ENCODE measurements around the gene WNT2B.
A peak's percentile ranks its signal among the peaks of the same experiment; 100 is the strongest.

The WNT2B gene

DNA sequence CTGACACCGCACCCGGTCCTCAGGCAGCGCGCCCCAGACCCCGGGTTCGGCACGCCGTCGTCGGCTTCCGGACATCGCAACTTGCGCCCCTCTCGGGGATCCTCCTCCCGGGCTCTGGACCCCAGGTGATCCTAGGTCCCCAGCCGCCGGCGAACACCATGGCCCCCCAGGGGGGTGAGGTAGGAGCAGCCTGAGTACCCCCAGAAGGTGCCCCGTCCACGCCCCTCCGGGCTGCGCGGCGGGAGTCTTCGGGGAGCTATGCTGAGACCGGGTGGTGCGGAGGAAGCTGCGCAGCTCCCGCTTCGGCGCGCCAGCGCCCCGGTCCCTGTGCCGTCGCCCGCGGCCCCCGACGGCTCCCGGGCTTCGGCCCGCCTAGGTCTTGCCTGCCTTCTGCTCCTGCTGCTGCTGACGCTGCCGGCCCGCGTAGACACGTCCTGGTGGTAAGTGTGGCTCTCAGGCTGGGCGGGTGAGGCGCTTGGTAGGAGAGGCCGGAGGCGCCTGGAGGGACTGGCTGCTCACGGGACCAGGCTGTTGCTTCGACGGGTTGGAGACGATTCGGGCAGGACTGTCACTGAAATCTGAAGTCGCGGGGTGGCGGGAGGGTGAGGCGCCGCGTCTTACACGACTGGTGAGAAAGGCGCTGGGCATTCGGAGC lies 367 bp downstream of the WNT2B start:
- TF ChIP-seq, protein P1, sequence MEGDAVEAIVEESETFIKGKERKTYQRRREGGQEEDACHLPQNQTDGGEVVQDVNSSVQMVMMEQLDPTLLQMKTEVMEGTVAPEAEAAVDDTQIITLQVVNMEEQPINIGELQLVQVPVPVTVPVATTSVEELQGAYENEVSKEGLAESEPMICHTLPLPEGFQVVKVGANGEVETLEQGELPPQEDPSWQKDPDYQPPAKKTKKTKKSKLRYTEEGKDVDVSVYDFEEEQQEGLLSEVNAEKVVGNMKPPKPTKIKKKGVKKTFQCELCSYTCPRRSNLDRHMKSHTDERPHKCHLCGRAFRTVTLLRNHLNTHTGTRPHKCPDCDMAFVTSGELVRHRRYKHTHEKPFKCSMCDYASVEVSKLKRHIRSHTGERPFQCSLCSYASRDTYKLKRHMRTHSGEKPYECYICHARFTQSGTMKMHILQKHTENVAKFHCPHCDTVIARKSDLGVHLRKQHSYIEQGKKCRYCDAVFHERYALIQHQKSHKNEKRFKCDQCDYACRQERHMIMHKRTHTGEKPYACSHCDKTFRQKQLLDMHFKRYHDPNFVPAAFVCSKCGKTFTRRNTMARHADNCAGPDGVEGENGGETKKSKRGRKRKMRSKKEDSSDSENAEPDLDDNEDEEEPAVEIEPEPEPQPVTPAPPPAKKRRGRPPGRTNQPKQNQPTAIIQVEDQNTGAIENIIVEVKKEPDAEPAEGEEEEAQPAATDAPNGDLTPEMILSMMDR (IDR thresholded peaks at IDR 0.05; ENCODE audit: insufficient read depth, low read depth, low read length, missing control alignments): no peak
- H3K4me3 ChIP-seq (ENCODE audit: low read depth, low read length): peak overlapping the region; percentile 55; the same call in 1 of the 2 replicates
- no peak for DNase-seq (ENCODE audit: low read depth)

DNA sequence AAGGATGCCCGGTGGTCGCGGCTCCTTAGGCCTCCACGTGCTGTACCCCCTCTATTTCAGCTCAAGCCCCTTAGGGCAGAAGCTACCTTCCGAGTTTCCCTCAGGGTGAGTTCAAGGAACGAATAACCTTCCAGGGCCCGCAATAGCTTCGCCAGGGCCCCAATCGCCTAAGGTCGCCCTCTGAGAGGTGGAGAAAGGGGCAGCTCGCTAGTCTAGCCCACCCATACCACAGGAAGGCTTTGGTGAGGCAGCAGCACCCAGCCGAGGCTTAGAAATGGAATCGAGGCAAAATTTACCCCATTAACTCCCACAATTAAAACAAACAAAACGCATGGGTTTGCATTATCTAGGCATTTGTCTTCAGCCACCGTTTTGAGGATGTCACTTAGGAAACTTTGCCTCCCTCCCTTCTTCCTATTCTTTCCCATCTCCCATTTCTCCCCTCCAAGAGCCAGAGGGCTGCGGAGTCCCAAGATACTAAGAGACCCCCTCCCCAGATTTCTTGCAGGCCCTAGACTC lies 954 bp downstream of the WNT2B start:
- TF ChIP-seq, protein P1 (IDR thresholded peaks at IDR 0.05; ENCODE audit: insufficient read depth, low read depth, low read length, missing control alignments): no peak
- H3K4me3 ChIP-seq (ENCODE audit: low read depth, low read length): no peak overlapping the region
- no peak for DNase-seq (ENCODE audit: low read depth)

DNA sequence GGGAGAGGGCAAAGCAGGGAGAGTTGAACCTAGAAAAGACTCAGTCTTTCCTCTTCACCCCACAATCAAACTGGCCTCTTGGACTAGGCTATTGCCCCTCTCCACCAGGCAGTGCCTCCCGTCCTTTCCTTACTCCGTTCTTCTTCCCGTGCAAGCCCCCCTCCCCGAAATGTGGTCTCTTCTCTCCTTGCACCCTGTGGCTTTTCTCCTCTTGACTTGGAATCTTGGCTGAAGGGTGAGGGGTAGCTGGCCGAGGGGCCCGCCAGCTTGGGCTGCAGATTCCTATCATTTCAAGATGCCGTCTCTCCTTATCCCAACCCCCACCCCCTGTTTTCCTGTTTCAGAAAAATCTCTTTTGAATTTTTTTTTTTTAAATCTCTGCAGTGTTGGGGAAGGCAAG lies 1.6 kb downstream of the WNT2B start:
- no peak for DNase-seq (ENCODE audit: low read depth)
- no peak overlapping the region for H3K4me3 ChIP-seq (ENCODE audit: low read depth, low read length)
- TF ChIP-seq, protein P1 (IDR thresholded peaks at IDR 0.05; ENCODE audit: insufficient read depth, low read depth, low read length, missing control alignments): no peak

GRCh38 chr1:112511897-112512296 lies 3.1 kb downstream of the WNT2B start:
- no peak for DNase-seq (ENCODE audit: low read depth)
- no peak overlapping the region for H3K4me3 ChIP-seq (ENCODE audit: low read depth, low read length)
- TF ChIP-seq, protein P1 (IDR thresholded peaks at IDR 0.05; ENCODE audit: insufficient read depth, low read depth, low read length, missing control alignments): no peak

- no peak for DNase-seq (ENCODE audit: low read depth)
- TF ChIP-seq, protein P1 (IDR thresholded peaks at IDR 0.05; ENCODE audit: insufficient read depth, low read depth, low read length, missing control alignments): no peak
- H3K4me3 ChIP-seq (ENCODE audit: low read depth, low read length): no peak overlapping the region
These were observed 4.5 kb downstream of the WNT2B start for GRCh38 chr1:112513112-112513870.

GRCh38 chr1:112514901-112515300 lies 6.1 kb downstream of the WNT2B start:
- TF ChIP-seq, protein P1 (IDR thresholded peaks at IDR 0.05; ENCODE audit: insufficient read depth, low read depth, low read length, missing control alignments): no peak

More at GRCh38 chr1:112514901-112515300, 6.1 kb downstream of the WNT2B start:
- H3K4me3 ChIP-seq (ENCODE audit: low read depth, low read length): no peak overlapping the region
- DNase-seq (ENCODE audit: low read depth): no peak
